Activated CD8-positive, alpha-beta memory T cell treated with anti-CD3 and anti-CD28 coated beads for 24 hours (primary cell): Measurements from ENCODE around the gene ZNF592.
"Not testable (repeated sequence)": the region's sequence is repeated elsewhere in the genome, so short reads cannot be mapped to it uniquely, and the experiment has no call there.

ENCODE experiments used
- DNase-seq: peaks from one replicate; pipeline ENCODE4 v3.0.0-alpha.2; 2020

The ZNF592 gene

DNA sequence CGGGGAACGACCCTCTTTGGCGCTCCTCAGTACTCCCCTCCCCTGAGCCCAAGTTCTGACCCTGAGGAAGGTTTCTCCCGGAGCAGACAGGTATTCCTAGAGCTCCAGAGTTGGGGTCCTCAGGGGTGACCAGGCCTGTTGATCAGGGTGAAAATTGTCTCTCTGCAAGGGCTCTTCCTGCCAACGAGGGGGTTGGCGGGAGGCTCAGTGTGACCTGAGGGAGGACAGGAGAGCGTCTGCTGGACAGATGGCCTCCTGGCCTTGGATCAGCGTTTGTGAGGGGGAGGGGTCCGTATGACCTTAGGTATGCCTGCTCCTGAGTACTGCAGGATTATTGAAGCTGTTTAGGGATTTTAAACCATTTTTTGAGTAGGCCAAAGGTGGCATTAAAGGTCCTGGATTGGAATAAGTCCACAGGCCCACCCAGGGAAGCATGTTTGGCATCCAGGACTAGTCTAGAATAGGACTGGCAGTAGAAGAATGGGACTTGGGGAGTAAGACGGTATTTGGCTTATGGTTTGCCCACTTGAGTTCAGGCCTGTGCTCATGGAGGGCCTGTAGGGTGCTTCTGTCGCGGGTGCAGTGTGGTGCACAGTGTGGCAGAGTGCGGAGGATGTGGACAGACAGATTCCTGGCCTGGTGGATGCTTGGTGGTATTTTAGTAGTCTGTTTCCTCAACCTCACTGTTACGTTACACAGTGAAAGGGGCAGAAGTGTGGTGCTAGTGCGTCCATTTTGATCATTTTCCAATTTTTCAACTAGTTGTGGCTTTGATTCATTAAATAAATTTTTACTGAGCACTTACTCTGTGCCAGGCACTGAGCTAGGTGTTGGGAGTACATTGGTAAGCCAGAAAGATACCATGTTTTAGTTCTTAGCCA is 959 bp downstream of the ZNF592 start:
- DNase-seq: peak; percentile 74

DNA sequence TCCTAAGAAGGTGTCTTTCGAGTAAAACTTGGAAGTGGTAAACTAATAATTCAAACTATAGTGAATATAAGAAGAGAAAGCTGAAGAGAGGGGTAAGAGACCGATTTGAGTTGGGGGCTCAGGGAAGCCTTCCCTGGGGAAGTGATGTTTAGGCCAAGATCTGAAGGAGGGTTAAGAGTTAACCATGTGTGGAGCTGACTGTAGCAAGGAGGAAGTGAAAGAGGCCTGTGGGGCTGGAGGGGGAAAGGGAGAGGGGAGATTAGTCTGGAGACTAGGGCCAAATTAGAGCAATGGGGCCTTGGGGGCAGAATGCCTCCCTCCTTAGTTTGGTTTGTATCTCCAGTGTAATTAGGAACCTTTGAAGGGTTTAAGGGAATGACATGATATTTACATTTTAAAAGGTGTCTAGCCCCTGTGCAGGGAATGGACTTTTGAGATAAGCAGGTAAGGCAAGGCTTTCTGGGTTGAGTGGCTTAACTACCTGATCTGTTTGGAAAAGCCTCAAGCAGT is 2.2 kb downstream of the ZNF592 start:
- DNase-seq: no peak

DNA sequence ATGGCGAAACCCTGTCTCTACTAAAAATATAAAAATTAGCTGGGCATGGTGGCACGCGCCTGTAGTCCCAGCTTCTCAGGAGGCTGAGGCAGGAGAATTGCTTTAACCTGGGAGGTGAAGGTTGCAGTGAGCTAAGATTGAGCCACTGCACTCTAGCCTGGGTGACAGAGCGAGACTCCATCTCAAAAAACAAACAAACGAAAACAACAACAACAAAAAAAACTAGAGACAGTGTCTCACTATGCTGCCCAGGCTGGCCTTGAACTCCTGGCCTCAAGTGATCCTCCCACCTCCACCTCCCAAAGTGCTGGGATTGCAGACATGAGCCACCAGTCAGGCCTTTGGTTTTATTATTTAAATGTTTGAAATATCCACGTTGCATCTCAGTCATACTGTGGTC is 3.3 kb downstream of the ZNF592 start:
- not testable (repeated sequence) for DNase-seq

DNA sequence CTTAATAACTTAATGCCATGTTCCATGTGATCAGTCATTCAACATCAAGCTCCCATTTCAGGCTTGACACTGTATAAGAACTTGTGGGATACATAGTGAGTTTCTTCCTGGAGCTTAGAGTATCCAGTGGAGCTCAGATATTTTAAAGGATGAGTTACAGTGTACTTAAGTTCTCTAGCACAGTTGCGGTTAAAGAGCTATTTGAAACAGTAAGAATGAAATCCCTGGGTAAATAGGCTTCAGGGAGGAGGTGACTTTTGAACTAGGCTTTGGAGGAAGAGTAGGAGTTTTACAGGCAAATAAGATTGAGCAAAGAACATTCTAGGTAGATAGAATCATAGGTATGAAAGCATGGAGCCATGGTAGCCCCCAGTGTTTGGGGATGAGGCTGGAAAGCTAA is 3.8 kb downstream of the ZNF592 start:
- DNase-seq: no peak

DNA sequence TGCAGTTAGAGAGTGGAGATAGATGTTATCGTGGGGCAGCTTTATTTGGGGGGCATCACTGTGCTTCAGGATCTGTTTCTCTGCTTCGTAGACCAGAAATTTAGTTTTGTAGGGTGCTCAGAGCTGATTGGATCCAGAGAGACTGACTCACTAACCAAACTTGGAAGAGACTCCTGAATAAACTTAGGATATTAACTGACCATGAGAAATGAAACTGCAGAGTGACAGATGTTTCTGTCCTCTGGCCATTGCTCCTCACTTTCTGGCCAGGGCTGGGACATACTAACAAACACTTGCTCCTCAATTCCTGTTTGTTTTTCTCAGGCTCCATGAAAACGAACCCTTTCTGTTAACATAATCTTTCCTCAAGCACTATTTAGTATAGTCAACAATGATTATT is 4.3 kb downstream of the ZNF592 start:
- no peak for DNase-seq

DNA sequence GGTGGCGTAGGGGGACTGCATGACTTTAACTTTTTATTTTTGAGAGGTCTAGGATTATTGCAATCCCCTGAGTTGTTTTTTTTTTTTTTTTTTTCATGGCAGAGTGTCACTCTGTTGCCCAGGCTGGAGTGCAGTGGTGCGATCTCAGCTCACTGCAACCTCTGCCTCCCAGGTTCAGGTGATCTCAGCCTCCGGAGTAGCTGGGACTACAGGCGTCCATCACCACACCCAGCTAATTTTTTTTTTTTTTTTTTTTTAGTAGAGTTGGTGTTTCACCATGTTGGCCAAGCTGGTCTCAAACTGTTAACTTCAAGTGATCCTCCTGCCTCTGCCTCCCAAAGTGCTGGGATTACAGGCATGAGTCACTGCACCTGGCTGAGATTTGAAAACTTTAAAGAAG is 6.5 kb downstream of the ZNF592 start:
- DNase-seq: not testable (repeated sequence)

DNA sequence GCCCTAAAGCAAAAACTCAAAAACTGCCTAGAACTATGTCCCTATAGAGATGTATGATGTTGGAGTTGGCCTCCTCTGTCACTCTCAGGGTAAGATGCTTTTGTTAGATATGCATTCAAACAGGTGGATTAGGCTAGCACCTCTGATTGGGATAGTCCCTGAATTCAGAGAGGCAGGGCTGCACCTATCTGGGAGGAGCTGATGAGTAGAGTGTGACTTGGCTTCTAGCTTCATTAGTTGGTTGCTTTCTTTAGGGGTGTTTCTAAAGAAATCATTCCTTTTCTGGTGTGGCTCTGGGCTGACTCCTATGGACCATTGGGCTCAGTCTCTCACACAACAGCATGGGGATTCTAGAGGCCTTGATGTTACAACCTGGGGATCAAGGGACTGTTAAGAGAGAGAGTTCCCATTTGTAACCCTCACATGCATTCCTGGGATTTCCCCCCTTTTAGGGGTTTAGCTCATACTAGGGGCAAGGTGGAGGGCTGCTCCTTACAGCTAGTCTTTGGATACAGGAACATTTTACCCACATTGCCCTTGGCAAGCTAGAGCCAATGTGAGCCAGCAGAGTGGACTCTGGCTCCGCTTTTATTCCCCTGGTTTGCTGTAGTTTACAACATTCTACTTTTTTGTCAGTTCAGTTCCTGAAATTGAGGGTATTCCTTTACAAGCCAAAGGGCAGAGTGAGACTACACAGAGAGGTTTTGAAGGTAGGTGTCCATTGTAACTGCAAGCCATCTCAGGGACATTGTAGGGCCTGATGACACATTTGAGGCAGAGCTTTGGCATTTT is 7.5 kb downstream of the ZNF592 start:
- no peak for DNase-seq

DNA sequence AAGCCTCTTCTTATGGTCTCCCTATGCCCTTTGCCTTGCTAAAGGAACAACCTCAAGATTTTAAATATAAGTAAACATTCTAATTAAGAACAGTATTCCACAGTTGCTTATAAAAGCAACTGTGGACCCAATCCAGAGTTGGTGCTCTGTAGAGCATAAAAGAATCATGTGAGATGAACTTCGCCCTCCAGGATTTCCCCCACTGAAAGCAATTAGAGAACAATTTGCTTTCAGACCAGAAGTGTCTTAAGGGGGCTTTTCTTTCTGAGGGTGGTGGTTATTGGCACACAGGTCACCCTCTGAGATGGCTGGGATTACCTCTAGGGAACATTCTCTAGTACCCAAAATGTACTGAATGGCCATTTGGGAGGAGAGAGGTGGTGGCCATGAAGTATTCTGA is 10.6 kb downstream of the ZNF592 start:
- no peak for DNase-seq

DNA sequence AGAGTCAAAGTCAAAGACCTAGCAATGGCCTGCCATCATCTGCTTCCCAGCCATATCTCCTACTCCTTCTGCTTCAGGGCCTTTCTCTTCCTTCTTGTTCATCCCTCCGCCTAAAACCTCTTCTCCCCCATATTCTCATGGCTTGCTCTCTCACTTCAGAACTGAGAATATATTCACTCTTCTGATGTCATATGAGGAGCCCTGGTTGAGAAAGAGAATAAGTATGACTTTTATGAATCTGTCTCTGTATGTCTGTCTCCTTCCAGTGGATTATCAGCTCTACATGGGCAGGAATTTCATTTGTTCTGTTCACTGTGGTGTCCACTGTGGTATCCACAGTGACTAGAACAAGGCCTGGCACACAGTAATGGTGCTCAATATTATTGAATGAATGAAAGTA is 11.8 kb downstream of the ZNF592 start:
- DNase-seq: no peak

DNA sequence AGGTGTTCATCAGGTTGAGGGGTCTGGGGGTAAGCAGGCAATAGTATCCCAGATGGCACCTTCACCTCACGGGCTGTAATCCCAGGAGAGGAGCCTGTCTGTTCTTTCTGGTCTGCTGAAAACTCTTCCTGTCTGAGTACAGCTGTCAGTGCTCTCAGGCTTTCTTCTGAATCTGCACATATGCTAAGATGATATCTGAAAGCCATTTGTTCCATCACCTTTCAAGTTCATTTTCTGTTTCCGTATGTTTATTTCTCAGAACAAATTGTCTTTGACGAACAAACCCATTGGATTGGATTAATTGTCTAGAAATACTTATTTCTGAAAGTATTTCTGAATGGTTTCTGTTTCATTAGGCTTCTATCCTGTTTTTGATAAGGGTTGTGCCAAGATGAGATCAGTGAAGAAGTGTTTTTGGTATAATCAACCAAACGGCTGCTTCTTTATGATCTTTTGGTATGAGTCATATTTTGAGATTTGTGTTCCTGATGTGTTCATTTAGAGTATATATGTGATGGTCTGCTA is 13.3 kb downstream of the ZNF592 start:
- DNase-seq: peak; percentile 64

DNA sequence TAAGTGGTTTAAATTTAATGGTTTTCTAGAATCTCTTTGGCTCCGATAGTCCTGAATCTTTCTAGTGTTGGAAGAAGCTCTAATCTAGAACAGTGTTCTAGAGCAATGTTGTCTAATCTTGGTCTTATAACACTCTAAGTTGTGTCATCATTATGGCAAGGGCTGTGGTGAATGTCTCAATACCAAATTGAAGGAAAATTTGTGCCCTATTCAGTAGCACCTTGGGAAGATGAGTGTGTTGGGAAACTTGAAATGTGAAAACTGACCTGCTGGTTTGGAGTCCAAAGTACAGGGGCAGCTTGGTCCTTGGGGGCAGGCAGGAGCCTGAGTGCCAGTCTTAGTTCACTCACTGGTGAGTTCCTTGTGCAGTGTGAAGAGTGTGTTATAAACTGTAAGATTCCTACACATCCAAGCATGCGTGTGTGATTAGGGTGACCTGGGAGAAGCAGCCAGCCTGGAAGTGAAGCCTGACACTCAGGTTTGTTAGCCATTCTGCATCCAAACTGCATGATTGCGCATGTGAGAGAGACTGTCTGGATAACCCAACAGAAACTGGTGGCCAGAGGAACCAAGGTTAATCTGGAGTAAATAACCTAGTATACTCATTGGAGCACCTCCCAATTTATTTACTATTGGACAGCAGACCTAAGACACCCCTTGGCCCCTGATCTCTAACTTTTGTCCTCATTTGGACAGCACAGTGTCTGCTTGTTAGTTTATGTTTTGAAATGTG is 14.6 kb downstream of the ZNF592 start:
- no peak for DNase-seq

DNA sequence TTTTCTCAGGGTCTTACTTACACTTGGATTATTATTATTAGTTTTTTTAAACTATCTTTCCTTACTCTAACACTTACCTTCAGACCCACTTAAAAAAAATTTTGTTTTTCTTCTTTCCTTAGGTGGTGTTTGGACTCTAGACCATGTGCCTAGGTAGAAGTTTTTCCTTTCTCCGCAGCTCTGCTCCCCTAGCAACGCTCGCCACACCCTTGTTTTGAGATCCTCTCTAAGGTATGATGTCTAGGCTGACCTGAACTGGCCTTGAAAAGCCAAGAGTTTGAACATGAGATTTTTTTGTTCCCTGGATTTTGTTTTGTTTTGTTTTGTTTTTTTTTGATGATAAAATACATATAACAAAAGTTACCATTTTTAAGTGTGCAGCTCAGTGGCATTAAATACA is 16.2 kb downstream of the ZNF592 start:
- no peak for DNase-seq

DNA sequence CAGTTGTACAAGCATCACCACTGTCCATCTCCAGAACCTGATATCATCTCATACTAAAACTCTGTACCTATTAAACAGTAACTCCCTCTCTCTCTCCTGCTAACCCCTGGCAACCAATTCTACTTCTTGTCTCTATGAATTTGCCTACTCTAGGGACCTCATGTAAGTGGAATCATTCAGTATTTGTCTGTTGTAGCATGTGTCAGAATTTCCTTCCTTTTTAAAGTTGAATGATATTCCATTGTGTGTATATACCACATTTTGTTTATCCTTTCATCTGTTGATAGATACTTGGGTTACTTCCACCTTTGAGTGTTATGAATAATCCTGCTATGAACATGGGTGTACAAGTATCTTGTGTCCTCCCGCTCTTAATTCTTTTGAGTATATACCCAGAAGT is 16.6 kb downstream of the ZNF592 start:
- DNase-seq: no peak

DNA sequence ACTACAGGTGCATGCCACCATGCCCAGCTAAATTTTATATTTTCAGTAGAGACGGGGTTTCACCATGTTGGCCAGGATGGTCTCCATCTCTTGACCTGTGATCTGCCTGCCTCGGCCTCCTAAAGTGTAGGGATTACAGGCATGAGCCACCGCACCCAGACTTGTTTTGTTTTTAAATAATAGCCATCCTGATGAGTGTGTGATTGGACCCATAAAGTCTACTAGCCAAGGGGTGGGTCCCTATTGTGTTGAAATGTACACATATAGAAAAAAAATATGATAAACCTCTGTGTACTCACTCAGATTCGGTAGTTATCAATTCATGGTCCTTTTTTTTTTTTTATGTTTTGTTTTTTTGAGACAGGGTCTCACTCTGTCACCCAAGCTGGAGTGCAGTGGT is 17.3 kb downstream of the ZNF592 start:
- DNase-seq: no peak

DNA sequence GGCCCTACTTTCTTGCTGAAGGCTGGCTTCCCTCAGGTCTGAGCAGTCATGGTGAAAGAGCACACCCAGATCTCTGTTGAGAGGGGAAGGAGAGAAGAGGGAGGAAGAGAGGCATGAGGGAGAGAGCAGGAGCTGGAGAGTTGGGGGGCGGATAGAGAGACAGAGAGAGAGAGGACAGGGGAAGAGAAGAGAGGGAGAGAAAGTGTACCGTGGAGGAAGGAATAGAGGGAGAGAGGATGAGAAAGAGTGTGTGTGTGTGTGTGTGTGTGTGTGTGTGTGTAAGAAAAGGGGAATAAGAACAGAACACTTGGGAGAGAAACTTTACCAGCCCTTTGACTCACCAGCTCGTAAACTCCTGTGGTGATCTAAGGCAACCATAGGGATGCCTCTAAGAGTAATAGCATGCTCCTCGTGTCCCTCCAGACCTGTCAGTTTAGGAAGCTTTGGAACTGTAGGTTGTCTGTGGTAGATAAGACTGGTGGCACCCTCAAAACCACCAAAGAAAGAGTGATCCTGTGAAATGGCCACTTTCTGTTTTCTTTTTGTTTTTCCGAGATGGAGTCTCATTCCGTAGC is 18.2 kb downstream of the ZNF592 start:
- no peak for DNase-seq

DNA sequence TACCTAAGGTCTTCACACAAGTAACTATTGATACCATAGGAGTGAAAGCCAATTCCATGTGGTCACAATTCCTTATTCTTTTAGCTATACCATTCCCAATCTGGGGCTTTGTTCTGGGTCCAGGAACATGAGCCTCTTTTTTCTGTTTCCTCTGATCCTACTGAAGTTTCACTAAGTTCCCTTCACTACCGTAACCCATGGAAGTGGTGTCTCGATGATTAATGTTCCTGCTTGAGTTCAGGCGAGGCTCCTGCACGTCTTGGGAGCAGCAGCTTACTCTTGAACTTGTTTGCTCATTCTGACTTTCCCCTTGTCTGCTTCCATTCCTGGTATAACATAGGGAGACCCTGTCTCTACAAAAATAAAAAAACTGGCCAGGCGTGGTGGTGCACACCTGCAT is 23.6 kb downstream of the ZNF592 start:
- no peak for DNase-seq

DNA sequence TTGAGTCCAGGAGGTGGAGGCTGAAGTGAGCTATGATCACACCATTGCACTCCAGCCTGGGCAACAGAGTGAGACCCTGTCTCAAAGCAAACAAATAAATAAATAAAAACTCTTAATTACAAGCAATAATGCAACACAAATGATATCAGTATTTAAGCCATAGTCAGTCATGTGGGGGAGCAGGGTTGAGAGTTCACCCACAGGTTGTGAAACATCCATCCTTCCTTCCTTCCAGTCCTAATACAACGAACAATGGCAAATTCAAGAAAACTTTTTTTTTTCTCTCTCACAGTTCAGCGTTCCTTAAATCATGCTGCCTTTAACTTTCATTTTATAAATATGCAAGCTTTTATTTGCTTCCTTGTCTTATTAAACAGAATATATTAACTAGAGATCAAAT is 24.1 kb downstream of the ZNF592 start:
- peak; percentile 38 for DNase-seq

DNA sequence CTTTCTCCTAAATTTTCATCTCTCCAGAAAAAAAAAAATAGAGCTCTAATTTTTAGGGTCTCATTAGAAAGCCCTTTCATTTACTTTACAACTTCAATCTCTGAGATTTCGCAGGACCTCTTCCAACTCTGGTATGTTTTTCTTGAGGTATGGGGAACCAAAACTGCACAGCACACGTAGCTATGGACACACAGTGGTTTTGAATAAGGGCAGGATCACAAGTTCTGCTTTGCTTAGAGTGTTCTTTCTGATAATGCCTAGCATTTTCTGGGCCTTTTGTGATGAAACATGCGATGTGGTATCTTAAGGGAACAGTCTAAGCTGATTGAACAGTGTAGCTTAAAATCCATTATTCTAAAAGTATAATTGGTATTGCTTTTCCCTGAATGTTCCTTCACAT is 25.3 kb downstream of the ZNF592 start:
- no peak for DNase-seq

DNA sequence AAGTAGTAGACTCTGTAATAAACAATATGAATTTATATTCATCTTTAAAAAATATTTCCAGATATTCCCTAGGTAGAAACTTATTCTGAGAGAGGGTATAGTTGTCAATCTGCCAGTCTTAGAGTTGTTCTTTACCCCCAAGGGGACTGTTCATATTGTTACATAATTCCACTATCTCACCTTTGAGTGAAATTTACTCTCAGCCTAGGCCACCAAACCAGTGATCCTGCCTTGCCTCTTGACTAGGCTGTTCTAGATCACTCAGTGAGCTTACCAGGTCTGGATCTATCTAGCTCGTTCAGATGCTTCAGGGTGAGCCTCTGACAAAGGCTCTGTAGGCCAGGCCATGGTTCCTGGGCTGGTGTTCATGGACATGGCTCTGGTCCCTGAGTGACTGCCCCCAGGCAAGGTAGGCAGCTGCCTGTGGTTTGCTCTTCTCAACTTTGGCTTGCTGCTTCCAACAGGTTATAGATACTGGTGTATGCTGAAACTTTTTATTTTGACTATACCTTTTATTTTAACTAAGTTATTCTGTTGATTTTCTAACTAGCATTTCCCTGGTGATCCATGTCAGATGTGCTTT is 27.6 kb downstream of the ZNF592 start:
- DNase-seq: no peak

DNA sequence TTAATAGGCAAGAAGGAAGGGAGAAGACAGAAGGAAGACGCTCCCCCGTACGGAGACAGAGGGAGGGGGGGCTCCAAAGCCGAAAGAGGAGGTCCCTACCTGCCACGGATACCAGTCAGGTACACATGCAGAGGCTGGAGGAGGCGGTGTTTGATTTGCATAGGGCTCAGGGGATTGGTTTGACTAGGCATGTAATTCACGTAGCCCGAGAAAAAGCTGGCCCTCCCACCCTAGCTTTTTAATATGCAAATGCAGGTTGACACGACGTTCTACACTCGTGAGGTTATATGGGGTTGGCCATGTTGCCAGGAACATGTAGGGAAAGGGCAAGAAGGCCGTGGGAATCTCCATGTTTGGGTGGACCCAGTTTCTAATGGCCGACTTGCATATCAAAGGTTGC is 29.8 kb downstream of the ZNF592 start:
- DNase-seq: no peak

DNA sequence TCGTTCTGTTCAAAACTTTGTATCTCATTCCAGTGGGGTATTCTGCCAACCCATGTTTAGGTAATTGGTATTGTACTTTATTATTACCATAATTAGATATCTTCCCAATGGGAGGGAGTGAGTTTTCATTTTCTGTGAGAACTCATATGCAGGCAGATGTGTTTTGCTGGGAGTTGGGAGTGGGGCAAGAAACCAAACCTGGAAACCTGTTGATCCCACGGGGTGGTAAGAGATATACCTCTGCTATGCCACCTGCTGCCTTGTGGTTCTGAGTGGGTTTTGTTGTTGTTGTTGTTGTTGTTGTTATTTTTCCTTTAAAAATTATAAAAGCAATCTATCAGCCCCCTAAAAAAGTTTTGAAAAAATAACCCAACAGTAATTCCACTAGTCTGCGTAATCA is 32.1 kb downstream of the ZNF592 start:
- DNase-seq: peak; percentile 19

DNA sequence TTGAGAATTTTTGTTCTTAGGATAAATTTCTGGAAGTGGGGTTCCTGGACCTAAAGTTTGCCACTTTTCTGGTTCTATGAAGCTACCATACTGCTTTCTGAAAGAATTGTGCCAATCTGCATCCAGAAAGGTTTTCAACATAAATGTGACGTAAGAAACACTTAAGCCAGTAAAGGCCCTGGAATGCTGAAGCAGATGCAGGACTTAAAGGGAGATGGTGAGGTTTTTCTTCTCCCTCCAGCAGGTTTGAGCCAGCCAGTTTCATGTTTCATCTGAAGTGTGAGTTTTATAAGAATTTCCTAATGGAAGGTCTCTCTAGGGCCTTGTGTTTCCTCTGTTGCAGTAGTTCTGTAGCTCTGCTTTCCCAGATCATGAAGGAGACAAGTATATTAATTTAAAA is 33.1 kb downstream of the ZNF592 start:
- peak; percentile 13 for DNase-seq
